GM23338 (cell line): Measurements from ENCODE around the gene IFITM10. TPM values are rescaled to one million over a fixed set of nuclear protein-coding genes. Genes with fewer than 3 reads are reported as not detected.

ENCODE experiments used
- EZH2phosphoT487 ChIP-seq: fragments of 200-600 bp; sonication (generic); IDR thresholded peaks from one replicate; pipeline ENCODE4 v1.8.1; 2018; ENCODE audit warnings: antibody characterized with exemption; ENCODE audit not compliant: unreplicated experiment
- REST ChIP-seq: IDR thresholded peaks from one replicate; pipeline ENCODE4 v1.6.1; 2018; ENCODE audit warnings: antibody characterized with exemption; ENCODE audit not compliant: unreplicated experiment
- STAT1 ChIP-seq: IDR thresholded peaks from one replicate; pipeline ENCODE4 v1.6.1; 2016; ENCODE audit warnings: antibody characterized with exemption; ENCODE audit not compliant: unreplicated experiment
- ZNF114 ChIP-seq: fragments of 250-450 bp; sonication (Bioruptor Pico); IDR thresholded peaks from 2 replicates; pipeline ENCODE4 v1.5.0; 2020; ENCODE audit warnings: mild to moderate bottlenecking, moderate library complexity
- polyA plus RNA-seq: library from polyadenylated mRNA; unstranded; fragments of >200 nt; fragmentation: Nextera tagmentation; extraction: Ambion mirVana; gene quantifications from 2 replicates; pipeline ENCODE4 v1.2.1, GENCODE V29; 2016
- total RNA-seq: library from RNA; depleted of rRNA; stranded (reverse); fragments of >200 nt; shearing (Covaris generic); gene quantifications from 2 replicates; pipeline ENCODE4 v1.2.3, GENCODE V29; 2014
- TF ChIP-seq, protein P1 (sequence below): fragments of 250-450 bp; sonication (Bioruptor Pico); IDR thresholded peaks from 2 replicates; pipeline ENCODE4 v1.5.0; 2020; ENCODE audit warnings: mild to moderate bottlenecking, moderate library complexity
- TF ChIP-seq, protein P2 (sequence below): IDR thresholded peaks from 2 replicates; pipeline ENCODE4 v1.6.1; 2016; ENCODE audit warnings: antibody characterized with exemption

Gene IFITM10
- total and polyA plus RNA-seq, 2 experiments from 2014 or later: 0.06 TPM; not detected in 1

DNA sequence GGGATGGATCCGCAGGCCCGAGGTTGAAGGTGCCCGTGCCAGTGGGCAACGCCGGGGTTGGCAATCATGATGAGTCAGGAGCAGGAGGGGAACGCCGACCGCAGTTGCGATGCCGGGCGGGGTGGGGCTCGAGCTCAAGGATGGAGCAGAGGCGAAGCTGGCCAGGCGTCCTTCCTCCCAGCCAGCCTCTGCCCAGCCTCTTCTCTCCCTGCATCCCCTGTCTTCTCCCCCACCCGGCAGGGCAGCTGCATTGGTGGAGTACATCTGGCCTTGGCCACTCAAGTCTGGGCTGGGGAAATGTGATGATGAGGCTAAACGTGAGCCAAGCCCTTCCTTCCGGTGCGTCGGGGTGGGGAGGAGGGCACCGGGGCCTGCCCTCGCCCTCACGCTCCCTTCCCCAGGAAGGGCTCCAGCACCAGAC is 3.9 kb downstream of the IFITM10 start (continued):
- TF ChIP-seq, protein P1, sequence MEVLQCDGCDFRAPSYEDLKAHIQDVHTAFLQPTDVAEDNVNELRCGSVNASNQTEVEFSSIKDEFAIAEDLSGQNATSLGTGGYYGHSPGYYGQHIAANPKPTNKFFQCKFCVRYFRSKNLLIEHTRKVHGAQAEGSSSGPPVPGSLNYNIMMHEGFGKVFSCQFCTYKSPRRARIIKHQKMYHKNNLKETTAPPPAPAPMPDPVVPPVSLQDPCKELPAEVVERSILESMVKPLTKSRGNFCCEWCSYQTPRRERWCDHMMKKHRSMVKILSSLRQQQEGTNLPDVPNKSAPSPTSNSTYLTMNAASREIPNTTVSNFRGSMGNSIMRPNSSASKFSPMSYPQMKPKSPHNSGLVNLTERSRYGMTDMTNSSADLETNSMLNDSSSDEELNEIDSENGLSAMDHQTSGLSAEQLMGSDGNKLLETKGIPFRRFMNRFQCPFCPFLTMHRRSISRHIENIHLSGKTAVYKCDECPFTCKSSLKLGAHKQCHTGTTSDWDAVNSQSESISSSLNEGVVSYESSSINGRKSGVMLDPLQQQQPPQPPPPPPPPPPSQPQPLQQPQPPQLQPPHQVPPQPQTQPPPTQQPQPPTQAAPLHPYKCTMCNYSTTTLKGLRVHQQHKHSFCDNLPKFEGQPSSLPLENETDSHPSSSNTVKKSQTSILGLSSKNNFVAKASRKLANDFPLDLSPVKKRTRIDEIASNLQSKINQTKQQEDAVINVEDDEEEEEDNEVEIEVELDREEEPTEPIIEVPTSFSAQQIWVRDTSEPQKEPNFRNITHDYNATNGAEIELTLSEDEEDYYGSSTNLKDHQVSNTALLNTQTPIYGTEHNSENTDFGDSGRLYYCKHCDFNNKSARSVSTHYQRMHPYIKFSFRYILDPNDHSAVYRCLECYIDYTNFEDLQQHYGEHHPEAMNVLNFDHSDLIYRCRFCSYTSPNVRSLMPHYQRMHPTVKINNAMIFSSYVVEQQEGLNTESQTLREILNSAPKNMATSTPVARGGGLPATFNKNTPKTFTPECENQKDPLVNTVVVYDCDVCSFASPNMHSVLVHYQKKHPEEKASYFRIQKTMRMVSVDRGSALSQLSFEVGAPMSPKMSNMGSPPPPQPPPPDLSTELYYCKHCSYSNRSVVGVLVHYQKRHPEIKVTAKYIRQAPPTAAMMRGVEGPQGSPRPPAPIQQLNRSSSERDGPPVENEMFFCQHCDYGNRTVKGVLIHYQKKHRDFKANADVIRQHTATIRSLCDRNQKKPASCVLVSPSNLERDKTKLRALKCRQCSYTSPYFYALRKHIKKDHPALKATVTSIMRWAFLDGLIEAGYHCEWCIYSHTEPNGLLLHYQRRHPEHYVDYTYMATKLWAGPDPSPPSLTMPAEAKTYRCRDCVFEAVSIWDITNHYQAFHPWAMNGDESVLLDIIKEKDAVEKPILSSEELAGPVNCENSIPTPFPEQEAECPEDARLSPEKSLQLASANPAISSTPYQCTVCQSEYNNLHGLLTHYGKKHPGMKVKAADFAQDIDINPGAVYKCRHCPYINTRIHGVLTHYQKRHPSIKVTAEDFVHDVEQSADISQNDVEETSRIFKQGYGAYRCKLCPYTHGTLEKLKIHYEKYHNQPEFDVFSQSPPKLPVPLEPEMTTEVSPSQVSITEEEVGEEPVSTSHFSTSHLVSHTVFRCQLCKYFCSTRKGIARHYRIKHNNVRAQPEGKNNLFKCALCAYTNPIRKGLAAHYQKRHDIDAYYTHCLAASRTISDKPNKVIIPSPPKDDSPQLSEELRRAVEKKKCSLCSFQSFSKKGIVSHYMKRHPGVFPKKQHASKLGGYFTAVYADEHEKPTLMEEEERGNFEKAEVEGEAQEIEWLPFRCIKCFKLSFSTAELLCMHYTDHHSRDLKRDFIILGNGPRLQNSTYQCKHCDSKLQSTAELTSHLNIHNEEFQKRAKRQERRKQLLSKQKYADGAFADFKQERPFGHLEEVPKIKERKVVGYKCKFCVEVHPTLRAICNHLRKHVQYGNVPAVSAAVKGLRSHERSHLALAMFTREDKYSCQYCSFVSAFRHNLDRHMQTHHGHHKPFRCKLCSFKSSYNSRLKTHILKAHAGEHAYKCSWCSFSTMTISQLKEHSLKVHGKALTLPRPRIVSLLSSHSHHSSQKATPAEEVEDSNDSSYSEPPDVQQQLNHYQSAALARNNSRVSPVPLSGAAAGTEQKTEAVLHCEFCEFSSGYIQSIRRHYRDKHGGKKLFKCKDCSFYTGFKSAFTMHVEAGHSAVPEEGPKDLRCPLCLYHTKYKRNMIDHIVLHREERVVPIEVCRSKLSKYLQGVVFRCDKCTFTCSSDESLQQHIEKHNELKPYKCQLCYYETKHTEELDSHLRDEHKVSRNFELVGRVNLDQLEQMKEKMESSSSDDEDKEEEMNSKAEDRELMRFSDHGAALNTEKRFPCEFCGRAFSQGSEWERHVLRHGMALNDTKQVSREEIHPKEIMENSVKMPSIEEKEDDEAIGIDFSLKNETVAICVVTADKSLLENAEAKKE (CRISPR knock-in tag): no peak
- TF ChIP-seq EZH2phosphoT487: no peak
- TF ChIP-seq REST: no peak
- TF ChIP-seq, protein P2, sequence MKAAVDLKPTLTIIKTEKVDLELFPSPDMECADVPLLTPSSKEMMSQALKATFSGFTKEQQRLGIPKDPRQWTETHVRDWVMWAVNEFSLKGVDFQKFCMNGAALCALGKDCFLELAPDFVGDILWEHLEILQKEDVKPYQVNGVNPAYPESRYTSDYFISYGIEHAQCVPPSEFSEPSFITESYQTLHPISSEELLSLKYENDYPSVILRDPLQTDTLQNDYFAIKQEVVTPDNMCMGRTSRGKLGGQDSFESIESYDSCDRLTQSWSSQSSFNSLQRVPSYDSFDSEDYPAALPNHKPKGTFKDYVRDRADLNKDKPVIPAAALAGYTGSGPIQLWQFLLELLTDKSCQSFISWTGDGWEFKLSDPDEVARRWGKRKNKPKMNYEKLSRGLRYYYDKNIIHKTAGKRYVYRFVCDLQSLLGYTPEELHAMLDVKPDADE: no peak
- TF ChIP-seq ZNF114 (CRISPR knock-in tag): no peak
- TF ChIP-seq STAT1: no peak
